CD4-positive, alpha-beta T cell (primary cell): ENCODE results near the gene RALGPS1. TPM values are rescaled to one million over a fixed set of nuclear protein-coding genes. Genes with fewer than 3 reads are reported as not detected.
A peak's percentile ranks its signal among the peaks of the same experiment; 100 is the strongest.

ENCODE experiments used
- ATAC-seq: fragments of 200-7000 bp; cut with Tn5 transposase; one replicate; pipeline ENCODE4 v1.10.0; 2022; ENCODE audit warnings: mild to moderate bottlenecking; ENCODE audit not compliant: poor library complexity
- CTCF ChIA-PET: fragments of 350-600 bp; sonication (Branson Sonifier 250); formaldehyde crosslinking; loops from one replicate; lab custom pipeline; 2021; ENCODE audit warnings: antibody characterized with exemption, inconsistent platforms; lab: Charles Lee
- POLR2A ChIA-PET: fragments of 350-600 bp; sonication (Branson Sonifier 250); formaldehyde crosslinking; loops from one replicate; lab custom pipeline; 2021; ENCODE audit warnings: antibody characterized with exemption, inconsistent platforms; lab: Charles Lee
- DNase-seq, 14 experiments: peaks; one replicate each; pipeline ENCODE4 v3.0.0-alpha.2; 2013 to 2020; ENCODE audit warnings: mixed read lengths in 2 of 14
- H3K27ac ChIP-seq, 2 donors: one replicate each; pipeline versions ENCODE4 v1.5.1 to v1.7.0; 2013; ENCODE audit warnings: low read length in 2 of 2, low read depth in 1 of 2, mild to moderate bottlenecking in 1 of 2
- H3K27me3 ChIP-seq, 2 experiments: 1 replicate in 1 of 2; 2 replicates in 1 of 2; pipeline versions ENCODE4 v1.6.1 to v1.7.0; 2013; ENCODE audit warnings: low read length in 2 of 2, control low read depth in 1 of 2, mild to moderate bottlenecking in 1 of 2, moderate library complexity in 1 of 2; ENCODE audit not compliant: insufficient read depth in 2 of 2, control insufficient read depth in 1 of 2
- H3K36me3 ChIP-seq: one replicate; pipeline ENCODE4 v1.6.1; 2013; ENCODE audit warnings: low read length, control low read depth; ENCODE audit not compliant: insufficient read depth
- H3K4me1 ChIP-seq: one replicate; pipeline ENCODE4 v1.6.1; 2013; ENCODE audit warnings: low read length, control low read depth; ENCODE audit not compliant: insufficient read depth
- H3K4me3 ChIP-seq: one replicate; pipeline ENCODE4 v1.5.1; 2013; ENCODE audit warnings: mild to moderate bottlenecking, low read length, moderate library complexity
- H3K9me3 ChIP-seq, 2 experiments: 1 replicate in 1 of 2; 2 replicates in 1 of 2; pipeline versions ENCODE4 v1.6.1 to v1.7.0; 2013; ENCODE audit warnings: low read length in 2 of 2, mild to moderate bottlenecking in 2 of 2, control low read depth in 1 of 2, moderate library complexity in 1 of 2; ENCODE audit not compliant: control insufficient read depth in 1 of 2, insufficient read depth in 1 of 2
- H3K27ac Mint-ChIP-seq: one replicate; pipeline ENCODE4 v1.8.0; 2020; ENCODE audit warnings: mixed read lengths
- H3K27me3 Mint-ChIP-seq: one replicate; pipeline ENCODE4 v1.8.0; 2021; ENCODE audit warnings: mixed read lengths
- H3K36me3 Mint-ChIP-seq: one replicate; pipeline ENCODE4 v1.8.0; 2021; ENCODE audit warnings: low read depth, mixed read lengths
- H3K4me1 Mint-ChIP-seq: one replicate; pipeline ENCODE4 v1.8.0; 2021; ENCODE audit warnings: low read depth, mixed read lengths
- H3K4me3 Mint-ChIP-seq: one replicate; pipeline ENCODE4 v1.8.0; 2020; ENCODE audit warnings: mild to moderate bottlenecking, mixed read lengths
- H3K9me3 Mint-ChIP-seq: one replicate; pipeline ENCODE4 v1.8.0; 2020; ENCODE audit warnings: mixed read lengths
- CTCF ChIP-seq: fragments of 200-600 bp; IDR thresholded peaks from one replicate; pipeline ENCODE4 v1.8.0; 2022; ENCODE audit warnings: antibody characterized with exemption, mild to moderate bottlenecking
- intact Hi-C, 2 experiments: fragments of 100-400 bp; cut with DNase I in 1 of 2; cut with micrococcal nuclease in 1 of 2; formaldehyde crosslinking; loops; one replicate each; pipeline versions ENCODE4 v1.15.1 to v1.9.0; 2023 to 2025; cut with DNase I, micrococcal nuclease
- total RNA-seq, 174 experiments: library from RNA in 2 of 174; stranded (reverse) in 2 of 174; gene quantifications; one replicate each; pipeline ENCODE4 v1.2.3 and lab custom pipeline; 2021 to 2026

RALGPS1 gene
- total RNA-seq, 2 experiments from 2014 or later, result 5.8 to 6.3 TPM

- H3K27me3 Mint-ChIP-seq, result peaks cover 4% of the 10 kb centered on the region
- H3K4me3 Mint-ChIP-seq, result no peak overlapping the region
- no peak overlapping the region for H3K27ac Mint-ChIP-seq
- Histone ChIP-seq H3K4me1 (no peaks in the 10 kb centered on the region), H3K4me3 (no peak overlapping the region), H3K9me3 (no peaks in the 10 kb centered on the region), H3K36me3 (no peaks in the 10 kb centered on the region), H3K27ac (no peak overlapping the region), H3K27me3 (no peaks in the 10 kb centered on the region)
- no peaks in the 10 kb centered on the region for H3K4me1 Mint-ChIP-seq
- no peaks in the 10 kb centered on the region for H3K9me3 Mint-ChIP-seq
- ATAC-seq (no peak), DNase-seq (peak in 1 of 14 experiments; percentile 14)
- no peak for TF ChIP-seq CTCF
- no peaks in the 10 kb centered on the region for H3K36me3 Mint-ChIP-seq
- intact Hi-C loops, result no loop called here
- ChIA-PET CTCF (no interaction called here), POLR2A (no interaction called here)
Observed at GRCh38 chr9:127136081-127136879, 221.7 kb downstream of the RALGPS1 start.

GRCh38 chr9:127136880-127137639 is 222.5 kb downstream of the RALGPS1 start:
- Histone ChIP-seq H3K9me3 (no peaks in the 10 kb centered on the region), H3K27ac (no peak overlapping the region), H3K27me3 (no peaks in the 10 kb centered on the region), H3K4me1 (no peaks in the 10 kb centered on the region), H3K36me3 (no peaks in the 10 kb centered on the region), H3K4me3 (no peak overlapping the region)
- no peak for TF ChIP-seq CTCF
- intact Hi-C loops, result no loop called here
- Mint-ChIP-seq H3K36me3 (no peaks in the 10 kb centered on the region), H3K27ac (no peak overlapping the region), H3K4me3 (no peak overlapping the region), H3K4me1 (no peaks in the 10 kb centered on the region), H3K9me3 (no peaks in the 10 kb centered on the region), H3K27me3 (peaks cover 4% of the 10 kb centered on the region)
- ATAC-seq, result no peak
- ChIA-PET CTCF (no interaction called here), POLR2A (no interaction called here)
- peak in 1 of 14 experiments; percentile 12 for DNase-seq

GRCh38 chr9:127137640-127138360 is 223.2 kb downstream of the RALGPS1 start:
- Histone ChIP-seq H3K9me3 (no peaks in the 10 kb centered on the region), H3K36me3 (no peaks in the 10 kb centered on the region), H3K4me1 (no peaks in the 10 kb centered on the region), H3K4me3 (no peak overlapping the region), H3K27me3 (no peaks in the 10 kb centered on the region), H3K27ac (no peak overlapping the region)
- CTCF ChIA-PET, result interaction anchor here (0.6 kb wide), 1 partner anchor 137 kb away, joined by 3 read pairs; no protein-coding TSS in a partner anchor
- no peaks in the 10 kb centered on the region for H3K4me1 Mint-ChIP-seq
- H3K27me3 Mint-ChIP-seq, result no peaks in the 10 kb centered on the region
- no peak overlapping the region for H3K4me3 Mint-ChIP-seq
- TF ChIP-seq CTCF, result no peak
- POLR2A ChIA-PET, result no interaction called here
- intact Hi-C loops, result no loop called here
- no peak overlapping the region for H3K27ac Mint-ChIP-seq
- no peak for ATAC-seq
- no peaks in the 10 kb centered on the region for H3K9me3 Mint-ChIP-seq
- DNase-seq, result no peak
- H3K36me3 Mint-ChIP-seq, result no peaks in the 10 kb centered on the region
